GM18508 (cell line): ENCODE data around the gene ITGAV.

Source experiments
- ATAC-seq: cut with Tn5 transposase; IDR thresholded peaks from one replicate; pipeline ENCODE4 v1.9.1; 2021; ENCODE audit warnings: moderate number of reproducible peaks; ENCODE audit not compliant: insufficient read depth, unreplicated experiment

Gene ITGAV

GRCh38 chr2:186648130-186648529, 58.3 kb downstream of the ITGAV start:
- no peak for ATAC-seq

GRCh38 chr2:186653511-186653910, 63.7 kb downstream of the ITGAV start:
- no peak for ATAC-seq

GRCh38 chr2:186659383-186659782, 69.5 kb downstream of the ITGAV start:
- no peak for ATAC-seq

GRCh38 chr2:186664385-186665043, 74.7 kb downstream of the ITGAV start:
- no peak for ATAC-seq

GRCh38 chr2:186669146-186669545, 79.3 kb downstream of the ITGAV start:
- ATAC-seq, result no peak

DNA sequence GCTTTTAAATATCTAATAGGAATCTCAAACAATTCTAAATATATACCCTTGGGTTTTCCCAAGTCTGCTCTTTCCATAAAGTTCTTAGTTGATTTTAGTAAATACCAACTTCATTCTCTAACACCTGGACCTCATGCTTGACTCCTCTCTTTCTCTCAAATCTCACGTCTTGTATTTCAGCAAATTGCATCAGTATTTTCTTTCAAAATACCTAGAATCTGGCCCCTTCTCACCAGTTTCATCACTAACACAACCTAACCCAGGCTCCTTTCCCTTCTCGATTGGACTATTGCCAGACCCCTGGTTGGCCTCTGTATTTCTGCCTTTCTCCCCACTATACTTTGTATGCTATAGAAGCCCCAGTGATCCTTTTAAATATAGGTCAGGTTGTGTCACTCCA, 81.0 kb downstream of the ITGAV start:
- no peak for ATAC-seq

DNA sequence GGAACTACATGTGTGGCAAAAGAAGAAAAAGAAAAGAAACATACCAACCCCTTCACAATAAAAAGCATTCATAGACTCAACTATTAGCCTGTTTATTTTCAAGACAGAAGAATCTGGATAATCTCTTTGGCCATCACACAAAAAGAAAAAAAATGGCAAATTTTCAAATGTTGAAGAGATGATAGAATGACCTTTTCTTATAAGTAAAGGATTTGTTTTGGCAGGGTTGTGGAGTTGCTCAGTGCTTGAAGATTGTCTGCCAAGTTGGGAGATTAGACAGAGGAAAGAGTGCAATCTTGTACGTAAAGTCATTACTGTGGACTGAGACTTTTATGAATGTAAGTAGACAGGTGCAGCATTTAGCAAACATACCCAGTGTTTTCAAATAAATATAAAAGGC, 85.5 kb downstream of the ITGAV start:
- no peak for ATAC-seq

DNA sequence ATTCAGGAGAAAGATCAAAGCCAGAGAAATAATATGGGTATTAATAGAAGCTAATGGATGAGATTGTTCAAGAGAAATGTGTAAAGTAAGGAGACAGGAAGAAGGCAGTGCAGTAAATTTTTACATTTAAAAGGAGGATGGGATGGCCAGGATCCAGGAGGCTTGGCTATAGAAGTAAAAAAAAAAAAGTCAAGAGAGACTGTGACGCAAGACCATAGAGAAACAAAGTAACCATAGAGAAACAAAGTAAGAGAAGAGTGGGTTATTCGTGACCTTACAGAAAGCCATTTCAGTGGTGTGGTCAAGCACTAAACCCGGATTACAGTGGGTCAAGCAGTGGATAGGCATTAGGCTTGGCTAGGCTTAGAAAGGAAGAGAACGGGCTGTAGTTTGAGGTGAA, 93.5 kb downstream of the ITGAV start:
- ATAC-seq, result no peak

GRCh38 chr2:186687807-186688211, 98.0 kb downstream of the ITGAV start:
- ATAC-seq, result no peak

DNA sequence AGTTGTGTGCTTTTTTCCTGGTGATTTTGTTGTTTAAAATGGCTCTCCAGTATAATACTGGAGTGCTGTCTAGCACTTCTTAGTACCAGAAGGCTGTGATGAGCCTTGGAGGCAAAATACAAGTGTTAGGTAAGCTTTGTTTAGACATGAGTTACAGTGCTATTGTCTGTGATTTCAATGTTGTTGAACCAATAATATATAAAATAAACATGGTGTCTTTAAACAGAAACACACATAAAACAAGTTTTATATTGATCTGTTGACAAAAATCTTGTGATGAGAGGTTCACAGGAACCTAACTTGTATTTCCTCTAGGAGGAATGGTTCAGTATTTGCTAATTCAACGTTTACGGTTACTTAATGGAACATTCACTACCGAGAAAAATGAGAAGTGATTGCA, 99.0 kb downstream of the ITGAV start:
- no peak for ATAC-seq

GRCh38 chr2:186690786-186691185, 100.9 kb downstream of the ITGAV start:
- no peak for ATAC-seq

DNA sequence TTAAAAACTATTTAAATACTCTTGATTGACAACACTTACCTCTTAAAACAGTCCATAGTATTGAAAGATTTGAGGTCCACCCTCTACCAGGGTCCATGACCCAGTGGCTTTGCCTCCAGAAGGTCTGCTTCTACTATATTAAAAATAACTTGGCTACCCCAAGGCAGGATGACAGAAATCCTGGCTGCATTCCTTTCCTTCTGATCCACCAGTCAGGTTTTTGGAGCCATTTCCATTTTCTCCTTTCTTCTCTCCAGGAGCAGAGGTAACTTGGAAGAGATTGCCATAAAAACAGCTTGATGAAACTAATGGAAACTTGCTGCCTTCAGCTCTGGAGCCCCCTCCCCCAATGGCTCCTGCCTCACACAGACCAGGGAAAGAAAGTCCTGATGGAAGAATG, 101.4 kb downstream of the ITGAV start:
- no peak for ATAC-seq

DNA sequence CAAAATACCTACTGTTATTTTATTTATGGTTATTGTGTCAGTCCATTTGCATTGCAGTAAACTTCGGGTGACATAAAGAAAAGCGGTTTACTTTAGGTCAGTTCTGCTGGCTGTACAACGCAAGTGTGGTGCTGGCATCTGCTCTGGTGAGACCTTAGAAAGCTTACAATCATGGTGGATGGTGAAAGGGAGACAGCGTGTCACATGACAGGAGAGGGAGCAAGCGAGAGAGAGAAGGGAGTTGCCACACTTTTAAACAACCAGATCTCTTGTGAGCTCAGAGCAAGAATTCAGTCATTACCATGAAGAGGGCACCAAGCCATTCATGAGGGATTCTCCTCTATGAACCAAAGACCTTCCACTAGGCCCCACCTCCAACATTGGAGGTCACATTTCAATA, 102.0 kb downstream of the ITGAV start:
- no peak for ATAC-seq

DNA sequence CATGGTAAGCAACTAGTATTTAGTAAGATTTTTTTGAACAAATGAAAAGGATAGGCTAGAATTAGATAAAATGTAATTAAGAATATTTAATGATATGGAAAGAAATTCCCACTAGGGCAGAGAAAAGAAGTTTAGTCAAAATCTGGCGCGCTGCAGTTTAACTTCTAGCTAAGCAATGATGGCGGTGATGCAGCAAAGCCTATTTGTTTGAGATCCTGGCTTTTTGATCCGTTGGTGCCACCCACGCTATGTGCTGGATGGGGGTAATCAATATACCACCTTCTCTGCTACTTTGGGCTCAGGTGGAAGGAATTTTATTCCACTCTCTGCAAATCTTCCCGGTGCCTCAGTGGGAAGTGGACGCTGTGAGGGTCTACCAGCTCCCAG, 103.6 kb downstream of the ITGAV start:
- ATAC-seq, result no peak

DNA sequence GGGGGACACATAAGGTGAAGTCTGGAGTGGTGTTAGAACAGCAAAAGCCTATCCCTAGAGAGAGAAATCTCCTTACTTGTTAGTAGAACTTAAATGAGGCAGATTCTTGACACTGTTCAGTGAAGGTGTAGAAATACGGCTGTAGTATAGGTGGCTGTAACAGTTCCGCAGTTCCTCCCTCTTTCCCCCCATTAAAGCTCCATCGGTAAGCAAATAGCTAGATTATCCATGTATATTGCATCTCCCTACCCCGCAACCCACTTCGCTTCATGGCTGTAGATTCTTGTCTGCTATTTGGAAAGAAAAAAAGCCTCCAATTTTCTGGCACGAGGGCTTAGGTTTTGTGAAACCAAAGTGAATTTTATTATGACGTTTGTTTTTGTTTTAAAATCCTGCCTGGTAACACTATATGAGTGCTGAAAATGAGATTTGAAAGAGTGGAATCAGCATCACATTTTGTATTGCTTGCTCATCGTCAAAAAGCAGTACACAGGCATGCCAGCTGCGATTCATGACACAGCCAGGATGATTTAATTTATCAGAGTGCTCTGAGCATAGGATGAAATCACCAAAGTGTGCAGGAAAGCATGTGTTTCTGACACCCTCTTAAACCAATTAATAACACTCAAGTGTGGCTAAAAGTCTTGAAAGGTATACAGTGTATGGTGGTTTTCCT, 105.4 kb downstream of the ITGAV start:
- ATAC-seq, result no peak

DNA sequence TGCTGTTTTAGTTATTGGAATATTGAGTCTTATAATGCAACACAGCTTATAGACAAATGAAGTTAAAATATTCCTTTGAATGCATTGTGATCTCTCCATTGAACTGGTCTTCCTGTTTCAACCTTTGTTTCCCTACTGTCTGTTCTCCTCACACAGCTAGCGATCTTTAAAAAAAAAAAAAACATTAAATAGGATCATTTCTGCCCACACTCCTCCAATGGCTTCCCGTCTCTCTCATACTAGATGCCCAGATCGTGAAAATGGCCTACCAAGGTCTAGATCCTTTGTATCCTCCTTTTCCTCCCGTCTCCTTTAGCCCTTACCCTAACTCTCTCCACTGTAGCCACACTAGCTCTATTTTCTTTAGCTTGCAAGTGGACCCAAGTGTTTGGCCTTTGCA, 106.4 kb downstream of the ITGAV start:
- ATAC-seq, result no peak

DNA sequence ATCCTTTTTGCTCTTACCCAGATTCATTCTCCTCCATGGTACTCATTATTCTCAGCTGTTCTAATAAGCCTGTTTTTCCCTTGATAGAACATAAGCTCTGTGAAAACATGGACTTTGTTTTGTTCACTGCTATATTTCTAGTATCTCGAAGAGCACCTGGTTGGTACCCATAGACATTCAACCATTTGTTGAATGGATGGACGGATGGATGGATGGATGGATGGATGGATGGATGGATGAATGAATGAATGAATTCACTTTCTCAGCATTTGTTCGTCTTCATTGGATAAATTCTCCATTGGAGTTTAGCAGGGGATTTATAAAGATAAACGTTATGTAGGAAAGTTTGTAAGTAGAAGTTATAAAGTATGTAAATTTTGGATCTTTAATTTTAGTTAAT, 106.9 kb downstream of the ITGAV start:
- ATAC-seq, result no peak

- ATAC-seq, result no peak
Measured at GRCh38 chr2:186697536-186697935, 107.7 kb downstream of the ITGAV start.

GRCh38 chr2:186699742-186700141, 109.9 kb downstream of the ITGAV start:
- no peak for ATAC-seq

- ATAC-seq, result no peak
Measured at GRCh38 chr2:186702006-186702405, 112.2 kb downstream of the ITGAV start.

DNA sequence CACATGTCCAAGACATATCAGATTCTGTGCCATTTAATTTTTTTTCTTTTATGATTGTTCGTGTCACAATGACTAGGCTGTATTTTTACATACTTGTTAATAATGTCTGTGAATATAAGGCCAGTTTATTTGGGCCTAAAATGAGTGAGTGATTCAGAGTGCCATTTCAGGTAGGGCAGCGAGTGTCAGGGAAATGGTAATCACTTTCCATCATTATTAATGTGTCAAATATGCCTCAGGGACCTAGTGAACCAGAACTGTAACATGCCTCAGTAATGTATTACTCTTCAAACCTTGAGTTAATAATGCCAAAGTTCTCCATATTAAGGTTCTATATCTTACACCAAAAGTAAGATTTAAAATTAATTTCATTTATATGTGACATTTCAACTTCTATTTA, 112.6 kb downstream of the ITGAV start:
- no peak for ATAC-seq

GRCh38 chr2:186704897-186705296, 115.0 kb downstream of the ITGAV start:
- no peak for ATAC-seq
